GM12801 (cell line): ENCODE data around the gene CLCA1.

Experiments used
- TF ChIP-seq, protein P1 (sequence below): IDR thresholded peaks from one replicate; pipeline ENCODE4 v1.5.1; 2011; ENCODE audit warnings: control low read depth; ENCODE audit not compliant: insufficient read length; ENCODE audit errors: extremely low read depth

CLCA1 gene

DNA sequence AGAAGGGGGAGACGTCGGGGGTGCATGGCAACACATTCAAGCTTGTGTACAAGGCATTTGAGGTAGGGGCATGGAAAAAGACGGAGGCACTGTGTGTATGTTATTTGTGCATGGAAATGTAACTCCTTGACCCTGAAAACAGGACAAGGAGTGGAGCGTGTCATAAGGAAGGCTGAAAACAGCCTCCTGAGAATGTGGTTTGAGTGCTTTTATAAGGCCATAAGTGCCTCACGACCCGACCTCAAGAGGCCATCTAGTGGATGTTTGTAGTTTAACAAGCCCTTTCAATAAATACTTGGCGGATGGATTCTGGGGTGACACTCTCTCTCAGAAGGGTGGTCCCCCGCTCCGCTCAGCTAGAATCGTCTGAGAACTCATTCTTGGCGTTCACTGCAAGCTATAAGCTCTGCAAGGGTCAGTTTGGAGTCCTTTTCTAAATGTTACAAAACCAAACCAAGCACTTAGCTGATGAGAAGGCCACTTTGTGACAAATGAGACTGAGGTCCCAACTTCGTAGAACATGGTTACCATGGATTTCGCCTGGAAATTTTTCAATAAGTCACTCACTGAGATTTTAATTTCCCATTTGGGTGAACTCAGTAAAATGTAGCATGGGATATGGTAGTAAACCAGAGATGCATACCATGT is 39.3 kb downstream of the CLCA1 start:
- TF ChIP-seq, protein P1, sequence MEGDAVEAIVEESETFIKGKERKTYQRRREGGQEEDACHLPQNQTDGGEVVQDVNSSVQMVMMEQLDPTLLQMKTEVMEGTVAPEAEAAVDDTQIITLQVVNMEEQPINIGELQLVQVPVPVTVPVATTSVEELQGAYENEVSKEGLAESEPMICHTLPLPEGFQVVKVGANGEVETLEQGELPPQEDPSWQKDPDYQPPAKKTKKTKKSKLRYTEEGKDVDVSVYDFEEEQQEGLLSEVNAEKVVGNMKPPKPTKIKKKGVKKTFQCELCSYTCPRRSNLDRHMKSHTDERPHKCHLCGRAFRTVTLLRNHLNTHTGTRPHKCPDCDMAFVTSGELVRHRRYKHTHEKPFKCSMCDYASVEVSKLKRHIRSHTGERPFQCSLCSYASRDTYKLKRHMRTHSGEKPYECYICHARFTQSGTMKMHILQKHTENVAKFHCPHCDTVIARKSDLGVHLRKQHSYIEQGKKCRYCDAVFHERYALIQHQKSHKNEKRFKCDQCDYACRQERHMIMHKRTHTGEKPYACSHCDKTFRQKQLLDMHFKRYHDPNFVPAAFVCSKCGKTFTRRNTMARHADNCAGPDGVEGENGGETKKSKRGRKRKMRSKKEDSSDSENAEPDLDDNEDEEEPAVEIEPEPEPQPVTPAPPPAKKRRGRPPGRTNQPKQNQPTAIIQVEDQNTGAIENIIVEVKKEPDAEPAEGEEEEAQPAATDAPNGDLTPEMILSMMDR = no peak

DNA sequence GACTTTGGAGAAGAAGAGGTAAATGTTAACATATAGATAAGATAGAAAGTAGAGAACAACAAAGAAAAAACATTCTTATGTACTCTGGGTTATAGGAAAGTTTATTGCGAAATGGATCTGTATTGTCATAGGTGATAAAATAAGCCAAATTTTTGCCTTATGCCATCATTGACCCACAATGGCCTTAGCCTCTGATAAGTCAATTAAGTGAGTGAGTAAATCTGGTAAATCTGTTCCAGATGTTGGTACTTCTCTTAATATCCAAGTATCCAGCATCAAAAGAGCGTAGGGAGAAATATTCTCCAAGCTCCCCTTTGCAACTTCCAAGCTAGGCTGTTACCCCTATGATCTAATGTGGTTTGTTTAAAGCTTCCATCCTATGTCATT is 39.8 kb downstream of the CLCA1 start:
- TF ChIP-seq, protein P1 = no peak

DNA sequence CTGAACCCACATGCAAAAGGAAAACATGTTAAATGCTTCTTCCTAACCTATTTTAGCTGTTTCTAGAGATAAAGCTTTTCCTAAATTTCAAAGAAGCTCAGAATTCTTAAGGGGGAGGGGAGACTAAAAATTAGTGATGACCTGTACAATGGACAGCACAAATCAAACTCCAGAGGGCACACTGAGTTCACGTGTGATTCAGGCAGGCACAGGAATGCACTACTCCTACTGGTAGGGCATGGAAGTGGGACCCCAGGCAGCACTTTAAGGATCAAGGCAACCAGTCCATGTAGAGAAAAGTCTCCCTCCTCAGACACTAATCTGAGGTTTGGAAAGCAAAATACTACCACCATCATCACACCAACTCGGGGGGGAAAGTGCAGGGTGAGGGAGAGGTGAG is 46.9 kb downstream of the CLCA1 start:
- TF ChIP-seq, protein P1 = no peak

DNA sequence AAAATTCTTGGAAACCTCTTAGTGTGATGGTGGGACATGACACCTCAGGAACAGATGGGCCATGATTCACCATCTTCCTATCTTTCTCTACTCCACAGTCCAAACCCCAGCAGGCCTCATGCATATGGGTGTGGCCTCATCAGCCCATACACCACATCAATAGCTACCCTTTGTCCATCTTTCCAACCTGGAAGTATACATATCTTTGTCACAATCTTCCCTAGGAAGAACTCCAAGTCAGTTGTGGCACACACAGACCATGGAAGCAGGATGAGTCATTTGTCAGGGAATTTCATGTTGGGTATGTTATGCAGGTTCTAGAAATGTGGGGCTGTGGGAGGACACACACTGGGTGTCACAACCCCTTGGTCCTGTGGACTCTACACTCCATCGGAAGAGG is 47.6 kb downstream of the CLCA1 start:
- TF ChIP-seq, protein P1 = no peak

DNA sequence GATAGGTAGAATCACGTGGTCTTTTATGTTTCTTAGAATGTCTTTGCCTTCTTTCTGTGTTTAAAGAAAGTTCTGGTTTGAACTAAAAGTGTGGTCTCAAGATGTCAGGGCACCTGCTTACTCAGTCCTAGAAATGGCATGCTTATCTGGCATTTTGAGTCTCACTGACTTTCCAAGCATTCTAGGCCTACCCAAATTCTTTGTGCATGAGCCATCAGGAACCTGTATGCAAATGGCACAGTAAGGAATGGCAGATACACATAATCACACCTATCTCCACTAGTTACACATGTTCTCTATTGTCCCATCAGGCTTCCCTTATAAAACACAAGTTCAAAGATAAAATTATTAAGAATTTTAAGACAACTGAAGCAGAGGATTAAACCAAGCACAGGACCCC is 48.6 kb downstream of the CLCA1 start:
- TF ChIP-seq, protein P1 = no peak

DNA sequence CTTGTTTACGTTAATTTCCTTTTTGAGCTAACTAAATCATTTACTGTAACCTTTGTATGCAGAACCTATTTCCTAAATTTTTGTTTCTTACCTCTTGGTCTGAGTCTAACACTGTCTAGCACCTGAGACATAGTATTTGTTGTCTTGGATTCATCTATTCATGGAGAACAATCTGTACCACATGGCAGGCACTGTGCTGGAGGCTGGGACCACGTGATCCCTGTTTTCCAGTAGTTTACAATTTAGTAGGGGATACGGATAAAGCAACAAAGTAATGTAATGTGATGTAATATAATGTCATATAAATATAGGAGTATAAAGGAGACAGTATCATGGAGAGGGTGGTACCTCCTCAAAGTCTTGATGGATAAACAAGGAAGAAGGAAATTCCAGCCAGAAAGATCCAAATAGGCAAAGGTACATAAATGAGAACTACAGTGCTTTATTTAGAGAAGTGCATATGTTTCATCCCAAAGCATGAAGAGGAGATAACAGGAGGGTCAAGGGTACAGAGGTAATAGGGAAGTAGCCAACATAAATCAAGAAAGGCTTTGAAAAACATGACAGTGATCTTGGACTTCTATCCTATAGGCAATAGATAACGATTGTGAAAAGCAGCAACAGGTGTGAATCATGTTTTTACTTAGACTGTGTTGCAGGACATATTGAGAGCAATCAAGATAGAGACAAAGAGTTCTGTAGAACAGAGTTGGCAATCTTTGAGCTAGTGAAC is 52.2 kb downstream of the CLCA1 start:
- TF ChIP-seq, protein P1 = no peak

DNA sequence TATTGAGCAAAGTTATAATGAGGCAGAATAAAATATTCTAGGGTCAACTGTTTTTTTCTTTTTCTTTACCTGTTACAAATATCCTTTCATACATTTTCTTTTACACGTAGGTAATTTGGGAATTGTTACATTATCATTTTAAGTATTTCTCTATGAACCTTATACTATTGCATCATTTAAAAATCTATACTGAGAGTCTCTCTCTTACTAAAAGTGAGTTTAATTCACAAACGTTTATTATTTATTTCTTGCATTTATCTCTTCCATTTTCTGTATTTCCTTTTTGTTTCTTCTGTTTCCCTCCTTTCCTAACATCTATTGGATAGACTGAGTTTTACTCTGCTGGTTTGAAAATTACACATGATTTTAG is 52.8 kb downstream of the CLCA1 start:
- TF ChIP-seq, protein P1 = no peak
